Heart left ventricle (tissue), 16 donors: ENCODE data around the gene SLC29A3. TPM values are rescaled to one million over a fixed set of nuclear protein-coding genes. Genes with fewer than 3 reads are reported as not detected.
A peak's percentile ranks its signal among the peaks of the same experiment; 100 is the strongest.
"Not testable (repeated sequence)": the region's sequence is repeated elsewhere in the genome, so short reads cannot be mapped to it uniquely, and the experiment has no call there.

ENCODE experiments used
- ATAC-seq, 4 donors: fragments of 200-7000 bp; cut with Tn5 transposase; one replicate each; pipeline ENCODE4 v1.9.1; 2020 to 2022; ENCODE audit warnings: moderate library complexity in 4 of 4, mild to moderate bottlenecking in 3 of 4, moderate number of reproducible peaks in 1 of 4
- DNase-seq, 5 donors: peaks; one replicate each; pipeline ENCODE4 v3.0.0-alpha.2; 2020
- H3K27ac ChIP-seq, 12 donors: fragments of 200-600 bp; sonication (generic) in 4 of 12; one replicate each; pipeline versions ENCODE4 v1.5.0 to v1.8.0; 2016 to 2022; ENCODE audit warnings: mild to moderate bottlenecking in 2 of 12
- H3K27me3 ChIP-seq, 9 donors: fragments of 200-600 bp; sonication (generic) in 2 of 9; one replicate each; pipeline versions ENCODE4 v1.5.1 to v1.8.0; 2016 to 2022; ENCODE audit warnings: mild to moderate bottlenecking in 3 of 9
- H3K36me3 ChIP-seq, 9 donors: fragments of 200-600 bp; sonication (generic) in 2 of 9; one replicate each; pipeline versions ENCODE4 v1.5.0 to v1.8.0; 2018 to 2022; ENCODE audit warnings: mild to moderate bottlenecking in 2 of 9
- H3K4me1 ChIP-seq, 12 donors: fragments of 200-600 bp; sonication (generic) in 4 of 12; one replicate each; pipeline versions ENCODE4 v1.5.0 to v1.8.0; 2016 to 2022; ENCODE audit warnings: mild to moderate bottlenecking in 3 of 12
- H3K4me3 ChIP-seq, 12 donors: fragments of 200-600 bp; sonication (generic) in 4 of 12; one replicate each; pipeline versions ENCODE4 v1.5.0 to v1.8.0; 2017 to 2022; ENCODE audit warnings: mild to moderate bottlenecking in 9 of 12, moderate library complexity in 4 of 12
- H3K9me3 ChIP-seq, 12 donors: fragments of 200-600 bp; sonication (generic) in 4 of 12; one replicate each; pipeline versions ENCODE4 v1.5.0 to v1.8.0; 2016 to 2022; ENCODE audit warnings: mild to moderate bottlenecking in 1 of 12
- CTCF ChIP-seq, 12 donors: fragments of 200-600 bp; sonication (generic) in 4 of 12; IDR thresholded peaks; one replicate each; pipeline versions ENCODE4 v1.5.0 to v1.8.0; 2018 to 2022; ENCODE audit warnings: antibody characterized with exemption in 12 of 12, mild to moderate bottlenecking in 5 of 12
- POLR2A ChIP-seq, 2 donors: fragments of 450-650 bp; IDR thresholded peaks; one replicate each; pipeline ENCODE4 v1.6.1; 2017; ENCODE audit warnings: antibody characterized with exemption in 2 of 2, mild to moderate bottlenecking in 2 of 2, moderate library complexity in 2 of 2
- WGBS, 4 donors: extraction: QIAGEN DNeasy Blood & Tissue Kit in 2 of 4; methylation state at CpG; one replicate each; pipeline versions ENCODE4 v1.1.5 to v1.1.7; 2013 to 2018; 5-methylcytosine and 5-hydroxymethylcytosine counted together
- intact Hi-C, 10 donors: fragments of 100-400 bp; cut with DNase I; formaldehyde crosslinking; loops; one replicate each; pipeline versions ENCODE4 v1.11.1 to v1.14.2; 2022
- polyA plus RNA-seq, 2 donors: library from polyadenylated mRNA; stranded (reverse); fragments of 200-250 nt; gene quantifications; one replicate each; pipeline ENCODE4 v1.2.3, GENCODE V29; 2013
- total RNA-seq, 9 donors: library from RNA; depleted of rRNA in 2 of 9; stranded (reverse); fragments of >200 nt in 2 of 9; fragmentation: NEBNext Ultra II Directional in 3 of 9; extraction: Animal tissue kit (Norgen Biotek cat#: 25700) in 3 of 9; gene quantifications; one replicate each; pipeline versions ENCODE4 v1.1.0 to v1.2.4, GENCODE V29; 2016 to 2023
- donor health status: ischemic (EF 13 %, LVEDD 7.1; RV severe dilation, severe dysfunction).
- donor health status: healthy with polysubstance abuse.
- donor health status: DM: no; HTN: yes; CAD: no.
- donor health status: DM: no; HTN: no; CAD: no.
- donor health status: ischemic (EF 25% LVEDD 6.9; RV normal size, moderate dysfunction).
- donor health status: ischemic (EF 25% LVEDD 5.7; RV mildly dilated, moderate dysfunction).
- donor health status: healthy.
- donor health status: DM: yes; HTN: yes; CAD: no.
- donor health status: ischemic (EF 35%, LVEDD 5.7; RV mildly dilated, moderate dysfunction).
- donor health status: nonischemic (EF 11% LVEDD 7.7; RV severe dilation, severe dysfunction).
- donor health status: DM: yes; HTN: yes; CAD: no.
- donor health status: PGD.
- donor health status: ischemic (EF 29% LVEDD 5.4; RV normal size, mild dysfunction).
- donor health status: nonischemic (EF 23%, LVEDD 6.1; RV moderate dilation, normal function).

Gene SLC29A3
- total and polyA plus RNA-seq, 11 donors, result 0.76 to 6.2 (median 1.6) TPM

DNA sequence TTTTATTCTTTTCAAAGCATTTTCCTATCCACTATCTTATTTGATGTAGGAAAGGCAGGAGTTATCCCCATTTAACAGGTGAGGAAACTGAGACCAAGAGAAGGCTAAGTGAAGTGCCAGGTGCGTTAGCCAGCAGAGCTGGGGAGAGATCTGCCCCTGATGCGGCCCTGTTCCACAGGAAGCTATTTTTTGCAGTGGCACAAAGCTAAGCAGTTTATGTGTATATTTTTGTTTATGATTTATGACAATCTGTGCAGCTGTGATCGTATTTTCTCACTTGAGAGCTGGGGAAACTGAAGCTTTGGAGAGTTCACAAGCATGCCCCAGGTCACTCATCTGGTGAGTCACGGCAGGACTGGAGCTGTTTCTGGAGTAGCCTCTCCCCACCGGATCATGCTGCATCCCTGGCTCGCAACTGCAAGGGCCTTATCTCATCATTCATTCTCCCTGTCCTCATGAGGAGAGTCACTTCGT is 38.8 kb downstream of the SLC29A3 start:
- Histone ChIP-seq H3K27ac (peak overlapping the region in 1 of 12 donors; percentile 72), H3K36me3 (peaks cover 0 to 42% (median 9%) of the 10 kb centered on the region in 9 donors), H3K4me3 (no peak overlapping the region), H3K4me1 (peaks cover 0 to 21% (median 0%) of the 10 kb centered on the region in 12 donors), H3K9me3 (no peaks in the 10 kb centered on the region), H3K27me3 (no peaks in the 10 kb centered on the region)
- no peak for TF ChIP-seq POLR2A (IDR thresholded peaks at IDR 0.05)
- TF ChIP-seq CTCF (IDR thresholded peaks at IDR 0.05), result no peak
- 61 to 70% (median 68%) methylated on average over 7 of the region's 7 CpGs for WGBS, 4 donors
- intact Hi-C loops, result no loop called here
- DNase-seq (peak in 1 of 5 donors; percentile 43), ATAC-seq (peak in 1 of 4 donors; percentile 46)

DNA sequence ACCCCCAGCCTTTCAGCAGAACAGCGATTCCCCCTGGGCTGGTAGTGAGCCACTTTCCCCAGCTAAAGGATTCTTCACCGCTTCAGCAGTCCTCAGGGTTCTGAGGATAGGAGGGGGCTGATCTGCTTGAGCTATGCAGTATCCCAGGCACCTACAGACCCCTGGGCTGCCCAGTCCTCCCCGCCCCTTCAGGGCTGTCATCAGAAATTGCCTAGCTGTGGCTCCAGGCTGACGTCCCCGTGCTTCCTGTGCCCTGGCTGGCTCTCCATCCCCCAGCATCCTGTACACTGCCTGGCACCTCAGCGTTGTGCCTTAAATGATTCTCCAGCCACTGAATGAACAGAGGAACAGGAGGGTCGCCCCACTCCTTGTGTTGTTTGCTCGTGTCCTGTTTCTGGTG is 39.2 kb downstream of the SLC29A3 start:
- intact Hi-C loops, result no loop called here
- Histone ChIP-seq H3K4me1 (peaks cover 0 to 21% (median 0%) of the 10 kb centered on the region in 12 donors), H3K27ac (peak overlapping the region in 1 of 12 donors; percentile 72), H3K27me3 (no peaks in the 10 kb centered on the region), H3K9me3 (no peaks in the 10 kb centered on the region), H3K4me3 (no peak overlapping the region), H3K36me3 (peaks cover 0 to 45% (median 9%) of the 10 kb centered on the region in 9 donors)
- WGBS, 4 donors, result 70 to 80% (median 71%) methylated on average over 7 to 8 of the region's 8 CpGs
- TF ChIP-seq POLR2A (IDR thresholded peaks at IDR 0.05) (no peak), CTCF (IDR thresholded peaks at IDR 0.05) (no peak)
- peak in 1 of 4 donors; percentile 32 for ATAC-seq
- DNase-seq, result no peak

DNA sequence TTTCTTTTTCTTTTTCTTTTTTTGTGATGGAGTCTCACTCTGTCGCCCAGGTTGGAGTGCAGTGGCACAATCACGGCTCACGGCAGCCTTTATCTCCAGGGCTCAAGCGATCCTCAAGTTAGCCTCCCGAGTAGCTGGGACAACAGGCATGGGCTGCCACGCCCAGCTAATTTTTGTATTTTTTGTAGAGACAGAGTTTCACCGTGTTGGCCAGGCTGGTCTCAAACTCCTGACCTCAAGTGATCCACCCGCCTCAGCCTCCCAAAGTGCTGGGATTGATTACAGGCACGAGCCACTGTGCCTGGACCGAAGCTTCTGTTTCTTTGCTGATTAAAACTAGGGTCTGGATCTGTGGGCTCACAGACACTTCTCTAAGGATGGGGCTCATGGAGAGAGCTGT is 39.8 kb downstream of the SLC29A3 start:
- intact Hi-C loops, H3K27me3 ChIP-seq, ATAC-seq, H3K4me3 ChIP-seq, H3K9me3 ChIP-seq, DNase-seq: not testable (repeated sequence)
- WGBS, 4 donors, result 89 to 95% (median 90%) methylated on average over 10 of the region's 10 CpGs
- Histone ChIP-seq H3K27ac (peak overlapping the region in 5 of 12 donors; percentile 9 to 72 (median 50)), H3K4me1 (peaks cover 0 to 23% (median 0%) of the 10 kb centered on the region in 12 donors), H3K36me3 (peaks cover 0 to 46% (median 9%) of the 10 kb centered on the region in 9 donors)

DNA sequence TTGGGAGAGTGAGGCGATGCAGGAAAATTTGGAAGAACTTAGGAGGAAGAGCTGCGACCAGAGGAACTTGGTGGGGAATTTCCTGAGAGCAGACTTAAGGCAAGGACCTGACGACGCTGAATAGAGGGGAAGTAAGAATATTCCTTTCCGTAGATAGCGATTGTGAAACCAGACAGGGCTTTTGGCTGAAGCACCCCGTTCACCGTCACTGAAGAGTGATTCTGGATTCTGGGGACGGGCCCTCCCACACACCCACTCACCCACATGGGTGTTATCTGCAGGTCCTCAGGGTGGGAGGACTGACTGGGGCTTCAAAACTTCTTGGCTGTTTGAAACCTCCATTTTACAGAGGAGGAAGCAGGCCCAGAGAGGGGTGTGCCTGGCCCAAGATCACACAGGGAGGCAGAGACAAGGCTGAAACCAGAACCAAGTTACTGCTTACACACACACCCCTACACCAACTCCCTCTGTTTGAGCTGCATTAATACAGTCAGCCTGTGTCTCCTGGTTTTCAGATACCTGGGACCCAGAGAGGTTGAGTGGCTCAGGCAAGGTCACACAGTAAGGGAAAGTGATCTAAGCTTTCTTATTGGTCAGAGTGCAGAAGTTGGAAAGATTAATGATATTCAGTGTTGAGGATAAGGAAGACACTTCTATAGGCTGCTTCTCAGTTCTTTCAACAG is 40.4 kb downstream of the SLC29A3 start:
- H3K36me3 ChIP-seq, result peaks cover 0 to 46% (median 9%) of the 10 kb centered on the region in 9 donors
- H3K4me3 ChIP-seq, result no peak overlapping the region
- ATAC-seq (peak; percentile 34 to 62 (median 50)), DNase-seq (peak in 3 of 5 donors; percentile 23 to 34 (median 34))
- 42 to 64% (median 57%) methylated on average over 9 of the region's 9 CpGs for WGBS, 4 donors
- H3K4me1 ChIP-seq, result peaks cover 0 to 28% (median 0%) of the 10 kb centered on the region in 12 donors
- TF ChIP-seq CTCF (IDR thresholded peaks at IDR 0.05) (no peak), POLR2A (IDR thresholded peaks at IDR 0.05) (no peak)
- intact Hi-C loops, result no loop called here
- H3K27me3 ChIP-seq, result no peaks in the 10 kb centered on the region
- peak overlapping the region in 7 of 12 donors; percentile 9 to 72 (median 39) for H3K27ac ChIP-seq
- H3K9me3 ChIP-seq, result no peaks in the 10 kb centered on the region
